HG02623 (cell line): Measurements from ENCODE around the gene ZNF784.
"Not testable (repeated sequence)": the region's sequence is repeated elsewhere in the genome, so short reads cannot be mapped to it uniquely, and the experiment has no call there.

Source experiments
- ATAC-seq: cut with Tn5 transposase; IDR thresholded peaks from one replicate; pipeline ENCODE4 v1.9.1; 2021; ENCODE audit warnings: moderate library complexity; ENCODE audit not compliant: unreplicated experiment

ZNF784 gene

GRCh38 chr19:55586976-55587668 is 37.2 kb downstream of the ZNF784 start:
- peak; percentile 87 for ATAC-seq

- no peak for ATAC-seq
Observed at GRCh38 chr19:55585658-55586339, 38.6 kb downstream of the ZNF784 start.

- no peak for ATAC-seq
Observed at GRCh38 chr19:55584871-55585270, 39.5 kb downstream of the ZNF784 start.

GRCh38 chr19:55583897-55584296 is 40.5 kb downstream of the ZNF784 start:
- ATAC-seq = not testable (repeated sequence)

GRCh38 chr19:55582284-55582683 is 42.1 kb downstream of the ZNF784 start:
- not testable (repeated sequence) for ATAC-seq

GRCh38 chr19:55581823-55582223 is 42.5 kb downstream of the ZNF784 start:
- ATAC-seq = no peak

- ATAC-seq = no peak
Observed at GRCh38 chr19:55581145-55581822, 43.1 kb downstream of the ZNF784 start.

- ATAC-seq = no peak
Observed at GRCh38 chr19:55580628-55581144, 43.7 kb downstream of the ZNF784 start, which contains the start of gene ZNF579. ZNF579 (minus strand) TSS chr19:55580848; CDS start chr19:55579639, 1,209 bp downstream.

GRCh38 chr19:55579766-55580621 is 44.4 kb downstream of the ZNF784 start:
- no peak for ATAC-seq

GRCh38 chr19:55578761-55579747 is 45.3 kb downstream of the ZNF784 start:
- ATAC-seq = no peak

- no peak for ATAC-seq
Observed at GRCh38 chr19:55578031-55578760, 46.2 kb downstream of the ZNF784 start.

- no peak for ATAC-seq
Observed at GRCh38 chr19:55576746-55577145, 47.6 kb downstream of the ZNF784 start.

GRCh38 chr19:55573929-55574328 is 50.4 kb downstream of the ZNF784 start:
- ATAC-seq = not testable (repeated sequence)
